D721Med (cell line): ENCODE results near the gene WNT16.
A peak's percentile ranks its signal among the peaks of the same experiment; 100 is the strongest.

Experiments
- DNase-seq: peaks from one replicate; pipeline ENCODE4 v3.0.0; 2011; ENCODE audit warnings: low spot score; ENCODE audit not compliant: insufficient read length
- FAIRE-seq: peaks from 2 replicates; lab custom pipeline; 2011; peaks lifted over from hg19 to GRCh38; lab: Jason Lieb, UNC
- TF ChIP-seq, protein P1 (sequence below): IDR thresholded peaks from 2 replicates; pipeline ENCODE4 v1.5.1; 2012; ENCODE audit warnings: mild to moderate bottlenecking, control low read depth; ENCODE audit not compliant: insufficient read depth; ENCODE audit errors: missing control alignments

The WNT16 gene

GRCh38 chr7:121334875-121335648 is 6.3 kb downstream of the WNT16 start:
- DNase-seq: no peak
- TF ChIP-seq, protein P1, sequence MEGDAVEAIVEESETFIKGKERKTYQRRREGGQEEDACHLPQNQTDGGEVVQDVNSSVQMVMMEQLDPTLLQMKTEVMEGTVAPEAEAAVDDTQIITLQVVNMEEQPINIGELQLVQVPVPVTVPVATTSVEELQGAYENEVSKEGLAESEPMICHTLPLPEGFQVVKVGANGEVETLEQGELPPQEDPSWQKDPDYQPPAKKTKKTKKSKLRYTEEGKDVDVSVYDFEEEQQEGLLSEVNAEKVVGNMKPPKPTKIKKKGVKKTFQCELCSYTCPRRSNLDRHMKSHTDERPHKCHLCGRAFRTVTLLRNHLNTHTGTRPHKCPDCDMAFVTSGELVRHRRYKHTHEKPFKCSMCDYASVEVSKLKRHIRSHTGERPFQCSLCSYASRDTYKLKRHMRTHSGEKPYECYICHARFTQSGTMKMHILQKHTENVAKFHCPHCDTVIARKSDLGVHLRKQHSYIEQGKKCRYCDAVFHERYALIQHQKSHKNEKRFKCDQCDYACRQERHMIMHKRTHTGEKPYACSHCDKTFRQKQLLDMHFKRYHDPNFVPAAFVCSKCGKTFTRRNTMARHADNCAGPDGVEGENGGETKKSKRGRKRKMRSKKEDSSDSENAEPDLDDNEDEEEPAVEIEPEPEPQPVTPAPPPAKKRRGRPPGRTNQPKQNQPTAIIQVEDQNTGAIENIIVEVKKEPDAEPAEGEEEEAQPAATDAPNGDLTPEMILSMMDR: no peak
- no peak for FAIRE-seq

DNA sequence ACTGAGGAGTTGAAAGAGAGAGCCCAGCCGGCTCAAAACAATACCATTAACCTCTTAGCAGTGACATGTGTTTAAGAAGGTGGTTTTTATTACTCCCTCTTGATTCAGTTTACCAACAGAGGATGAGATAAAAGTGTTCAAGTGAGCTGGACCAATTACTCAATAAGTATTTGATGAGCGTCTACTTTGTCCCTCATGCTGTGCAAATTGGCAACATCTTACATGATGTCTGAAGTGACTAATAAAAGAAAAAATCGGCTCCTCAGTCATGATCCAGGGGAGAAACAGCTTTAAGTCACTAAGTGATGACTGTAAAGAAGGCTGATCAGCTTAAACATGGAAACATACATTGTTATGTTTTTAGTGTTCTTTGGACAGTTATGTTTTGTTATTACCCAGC is 7.8 kb downstream of the WNT16 start:
- TF ChIP-seq, protein P1: no peak
- FAIRE-seq (no peak), DNase-seq (no peak)

DNA sequence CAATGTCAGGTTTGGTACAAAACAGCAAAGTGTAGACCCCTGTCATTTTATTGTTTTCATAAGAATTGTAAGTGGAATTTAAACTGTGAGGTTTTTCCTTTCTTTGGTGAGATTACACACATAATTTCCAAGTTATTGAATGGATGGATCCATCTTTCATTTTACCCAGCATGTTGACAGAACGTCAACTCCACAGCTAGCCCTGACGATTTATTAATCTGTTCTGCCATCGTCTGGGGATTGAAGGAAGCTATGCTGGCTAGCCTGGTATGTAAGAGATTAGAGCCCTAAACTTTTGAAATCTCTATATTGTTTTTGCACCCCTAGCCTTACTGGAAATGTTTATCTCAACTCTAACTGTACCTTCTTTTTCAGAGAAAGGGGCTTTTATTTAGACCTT is 8.6 kb downstream of the WNT16 start:
- FAIRE-seq: peak; percentile 70
- TF ChIP-seq, protein P1: peak; percentile 75

DNA sequence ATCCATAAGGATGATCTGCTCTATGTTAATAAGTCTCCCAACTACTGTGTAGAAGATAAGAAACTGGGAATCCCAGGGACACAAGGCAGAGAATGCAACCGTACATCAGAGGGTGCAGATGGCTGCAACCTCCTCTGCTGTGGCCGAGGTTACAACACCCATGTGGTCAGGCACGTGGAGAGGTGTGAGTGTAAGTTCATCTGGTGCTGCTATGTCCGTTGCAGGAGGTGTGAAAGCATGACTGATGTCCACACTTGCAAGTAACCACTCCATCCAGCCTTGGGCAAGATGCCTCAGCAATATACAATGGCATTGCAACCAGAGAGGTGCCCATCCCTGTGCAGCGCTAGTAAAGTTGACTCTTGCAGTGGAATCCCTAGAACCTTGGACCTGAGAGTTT is 10.3 kb downstream of the WNT16 start:
- DNase-seq: no peak
- no peak for FAIRE-seq
- TF ChIP-seq, protein P1: no peak

More for the DNA sequence above, 8.6 kb downstream of the WNT16 start:
- no peak for DNase-seq

DNA sequence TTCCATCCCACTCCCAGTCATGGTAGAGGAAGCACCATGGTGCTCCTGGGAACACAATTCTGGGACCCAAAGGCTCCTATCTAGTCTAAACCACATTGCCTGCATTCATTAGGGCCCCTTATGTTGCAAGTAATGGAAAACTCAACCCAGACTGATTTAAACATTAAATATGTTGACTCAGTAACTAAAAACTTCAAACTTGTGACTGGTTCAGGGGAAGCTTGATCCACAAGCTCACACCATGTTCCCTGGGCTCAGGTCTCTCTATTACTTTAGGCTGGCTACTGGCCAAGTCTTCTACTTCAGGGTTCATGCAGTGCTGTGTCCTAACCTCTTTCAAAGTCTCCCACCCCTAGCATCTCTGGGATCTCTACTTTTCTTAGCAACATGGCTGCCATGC is 13.1 kb downstream of the WNT16 start:
- DNase-seq (no peak), FAIRE-seq (no peak)
- TF ChIP-seq, protein P1: no peak

- FAIRE-seq (no peak), DNase-seq (no peak)
These were observed 13.8 kb downstream of the WNT16 start for GRCh38 chr7:121342631-121343030.

More at GRCh38 chr7:121342631-121343030, 13.8 kb downstream of the WNT16 start:
- TF ChIP-seq, protein P1: no peak
